MCF 10A (cell line): ENCODE data around the gene INTS6L. TPM values are rescaled to one million over a fixed set of nuclear protein-coding genes. Genes with fewer than 3 reads are reported as not detected.
"Not testable (repeated sequence)": the region's sequence is repeated elsewhere in the genome, so short reads cannot be mapped to it uniquely, and the experiment has no call there.

Experiments used
- BruUV-seq: library from RNA; stranded (reverse); fragments of 400-500 nt; replicated peaks from 2 replicates; lab custom pipeline; 2021; lab: Mats Ljungman, UMichigan
- CTCF ChIA-PET: fragments of 300-600 bp; sonication (Branson Sonifier 250); formaldehyde crosslinking; extraction: SDS; loops from one replicate; lab custom pipeline; 2021; ENCODE audit warnings: antibody characterized with exemption, inconsistent platforms; lab: Yijun Ruan, JAX
- POLR2A ChIA-PET: fragments of 300-600, 350-650 bp; sonication (Branson Sonifier 250); formaldehyde crosslinking; extraction: SDS; loops from one replicate; lab custom pipeline; 2020; ENCODE audit warnings: antibody characterized with exemption, inconsistent platforms; lab: Yijun Ruan, JAX
- DNase-seq: peaks from one replicate; pipeline ENCODE4 v3.0.0-alpha.2; 2018; ENCODE audit not compliant: unreplicated experiment
- H3K27ac Mint-ChIP-seq: one replicate; pipeline ENCODE4 v1.8.0; 2022; ENCODE audit warnings: mild to moderate bottlenecking, low read depth, mixed read lengths; ENCODE audit not compliant: unreplicated experiment
- H3K27me3 Mint-ChIP-seq: one replicate; pipeline ENCODE4 v1.8.0; 2022; ENCODE audit warnings: mixed read lengths; ENCODE audit not compliant: insufficient read depth, unreplicated experiment
- H3K36me3 Mint-ChIP-seq: one replicate; pipeline ENCODE4 v1.8.0; 2022; ENCODE audit warnings: mild to moderate bottlenecking, moderate library complexity, mixed read lengths; ENCODE audit not compliant: insufficient read depth, unreplicated experiment
- H3K4me1 Mint-ChIP-seq: one replicate; pipeline ENCODE4 v1.8.0; 2022; ENCODE audit warnings: mixed read lengths; ENCODE audit not compliant: insufficient read depth, unreplicated experiment
- H3K4me3 Mint-ChIP-seq: one replicate; pipeline ENCODE4 v1.8.0; 2022; ENCODE audit warnings: mild to moderate bottlenecking, moderate library complexity, mixed read lengths; ENCODE audit not compliant: unreplicated experiment
- H3K9me3 Mint-ChIP-seq: one replicate; pipeline ENCODE4 v1.8.0; 2022; ENCODE audit warnings: mixed read lengths; ENCODE audit not compliant: unreplicated experiment
- CTCF ChIP-seq: fragments of 200-600 bp; IDR thresholded peaks from one replicate; pipeline ENCODE4 v1.8.0; 2022; ENCODE audit warnings: antibody characterized with exemption, mild to moderate bottlenecking; ENCODE audit not compliant: unreplicated experiment
- intact Hi-C: fragments of 100-400 bp; cut with micrococcal nuclease; formaldehyde crosslinking; loops from 2 replicates; pipeline ENCODE4 v1.14.1; 2022
- total RNA-seq: library from RNA; stranded (reverse); gene quantifications from 2 replicates; pipeline ENCODE4 v1.2.3, GENCODE V29; 2022

Gene INTS6L
- total RNA-seq, 1 experiment from 2014 or later: 6.9 TPM

- no peak for TF ChIP-seq CTCF
- H3K36me3 Mint-ChIP-seq: no peaks in the 10 kb centered on the region
- intact Hi-C loops: no loop called here
- H3K9me3 Mint-ChIP-seq: no peaks in the 10 kb centered on the region
- CTCF ChIA-PET: interaction anchor here (0.7 kb wide), 1 partner anchor 461 kb away, joined by 4 read pairs; no protein-coding TSS in a partner anchor
- BruUV-seq: no TSS peak
- POLR2A ChIA-PET: no interaction called here
- H3K27ac Mint-ChIP-seq: no peak overlapping the region
- DNase-seq: no peak
- H3K27me3 Mint-ChIP-seq: peaks cover 20% of the 10 kb centered on the region
- H3K4me1 Mint-ChIP-seq: no peaks in the 10 kb centered on the region
- no peak overlapping the region for H3K4me3 Mint-ChIP-seq
These were observed 85.4 kb downstream of the INTS6L start for GRCh38 chrX:135605906-135606305.

- not testable (repeated sequence) for BruUV-seq, DNase-seq, H3K4me1 Mint-ChIP-seq, H3K4me3 Mint-ChIP-seq, H3K27ac Mint-ChIP-seq, H3K27me3 Mint-ChIP-seq, H3K36me3 Mint-ChIP-seq, H3K9me3 Mint-ChIP-seq
- ChIA-PET CTCF (interaction anchor here (0.6 to 2.2 kb wide), 5 partner anchors 12 to 474 kb away, joined by 3 to 11 read pairs (median 3); no protein-coding TSS in a partner anchor), POLR2A (interaction anchor here (0.6 kb wide), 1 partner anchor 767 kb away, joined by 3 read pairs; no protein-coding TSS in a partner anchor)
- intact Hi-C loops: loop anchor here (5.0 to 10.0 kb wide), 2 partner anchors 538 to 1070 kb away; no protein-coding TSS in a partner anchor
These were observed 104.1 kb downstream of the INTS6L start for GRCh38 chrX:135624408-135625204.

DNA sequence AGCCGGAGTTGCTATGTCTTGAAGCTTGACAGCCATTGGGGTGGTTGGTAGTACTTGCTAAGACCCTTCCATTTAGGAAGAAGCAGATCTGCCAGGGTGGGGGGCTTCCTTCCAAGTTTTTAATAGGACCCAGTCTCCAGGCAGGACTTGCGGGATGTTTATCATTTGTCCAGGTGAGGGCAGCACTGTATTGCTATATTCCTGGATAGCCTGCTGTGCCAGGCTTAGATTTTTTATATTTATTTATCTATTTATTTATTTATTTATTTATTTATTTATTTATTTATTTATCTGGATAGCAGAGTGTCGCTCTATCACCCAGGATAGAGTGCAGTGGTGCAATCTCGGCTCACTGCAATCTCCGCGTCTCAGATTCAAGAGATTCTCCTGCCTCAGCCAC, 105.5 kb downstream of the INTS6L start:
- Mint-ChIP-seq H3K27ac (no peak overlapping the region), H3K36me3 (no peaks in the 10 kb centered on the region), H3K9me3 (no peaks in the 10 kb centered on the region), H3K4me1 (no peaks in the 10 kb centered on the region), H3K4me3 (no peak overlapping the region), H3K27me3 (peaks cover 3% of the 10 kb centered on the region)
- intact Hi-C loops: loop anchor here (1.0 to 10.0 kb wide), 3 partner anchors 306 to 1069 kb away; no protein-coding TSS in a partner anchor
- POLR2A ChIA-PET: interaction anchor here (0.6 kb wide), 1 partner anchor 141 kb away, joined by 3 read pairs; no protein-coding TSS in a partner anchor
- no TSS peak for BruUV-seq
- TF ChIP-seq CTCF: peak; percentile 16
- peak; percentile 36 for DNase-seq
- CTCF ChIA-PET: interaction anchor here (0.6 to 2.2 kb wide), 11 partner anchors 17 to 870 kb away, joined by 3 to 11 read pairs (median 3); partner anchors contain the start of gene MMGT1

- BruUV-seq: no TSS peak
- no peak for DNase-seq
- Mint-ChIP-seq H3K4me1 (no peaks in the 10 kb centered on the region), H3K4me3 (no peak overlapping the region), H3K9me3 (no peaks in the 10 kb centered on the region), H3K27me3 (peaks cover 36% of the 10 kb centered on the region), H3K27ac (no peak overlapping the region), H3K36me3 (no peaks in the 10 kb centered on the region)
- POLR2A ChIA-PET: no interaction called here
- intact Hi-C loops: loop anchor here (5.0 to 10.0 kb wide), 2 partner anchors 533 to 1065 kb away; no protein-coding TSS in a partner anchor
- CTCF ChIA-PET: interaction anchor here (0.6 to 1.8 kb wide), 2 partner anchors 303 to 534 kb away, joined by 3 to 9 read pairs; no protein-coding TSS in a partner anchor
- TF ChIP-seq CTCF: no peak
These were observed 108.9 kb downstream of the INTS6L start for GRCh38 chrX:135629342-135629741.

Other genes with a start within 250 kb of the INTS6L start
- gene ETDC, start 211.2 kb upstream of the INTS6L start, total RNA-seq: not detected in 2 replicates
- 4.9 and 5.4 TPM in 2 replicates for gene ZNF75D, start 176.6 kb upstream of the INTS6L start, total RNA-seq
- gene ZNF449, start 175.9 kb upstream of the INTS6L start, total RNA-seq: 6.2 and 7.6 TPM in 2 replicates
- gene SMIM10L2A, start 98.7 kb upstream of the INTS6L start, total RNA-seq: 0.16 and 0.20 TPM in 2 replicates
- not detected in 2 replicates for gene CT45A1, start 193.0 kb downstream of the INTS6L start, total RNA-seq
- not detected in 2 replicates for gene CT45A3, start 247.5 kb downstream of the INTS6L start, total RNA-seq